Measurements from ENCODE around the gene PLCD1.
"Not testable (repeated sequence)": the region's sequence is repeated elsewhere in the genome, so short reads cannot be mapped to it uniquely, and the experiment has no call there.

PLCD1 gene

DNA sequence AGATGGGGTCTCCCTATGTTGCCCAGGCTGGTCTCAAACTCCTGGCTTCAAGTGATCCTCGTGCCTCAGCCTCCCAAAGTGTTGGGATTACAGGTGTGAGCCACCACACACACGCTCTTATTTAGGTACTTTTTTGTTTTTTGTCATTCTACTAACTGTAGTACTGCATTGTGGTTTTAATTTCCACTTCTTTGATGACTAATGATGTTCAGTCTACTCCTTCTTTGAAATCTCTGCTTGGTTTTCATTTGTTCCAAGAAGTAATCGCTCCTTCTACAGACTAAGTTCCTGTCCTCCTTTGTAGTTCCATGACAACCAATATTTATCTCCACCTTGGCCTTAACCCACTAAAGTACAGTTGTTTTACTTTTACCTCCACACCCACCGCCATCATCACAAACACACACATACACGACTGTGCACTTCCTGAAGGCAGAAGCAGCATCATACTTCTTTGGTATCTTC lies 9.0 kb upstream of the PLCD1 start:
- no peak overlapping the region for H3K4me3 ChIP-seq (replicated peaks in 1 of 2; ENCODE audit: low read depth in 2 of 2, low read length in 2 of 2)
- peak in 1 of 2 donors; percentile 15 for DNase-seq (ENCODE audit: low read depth in 2 of 2)
- TF ChIP-seq, protein P1, sequence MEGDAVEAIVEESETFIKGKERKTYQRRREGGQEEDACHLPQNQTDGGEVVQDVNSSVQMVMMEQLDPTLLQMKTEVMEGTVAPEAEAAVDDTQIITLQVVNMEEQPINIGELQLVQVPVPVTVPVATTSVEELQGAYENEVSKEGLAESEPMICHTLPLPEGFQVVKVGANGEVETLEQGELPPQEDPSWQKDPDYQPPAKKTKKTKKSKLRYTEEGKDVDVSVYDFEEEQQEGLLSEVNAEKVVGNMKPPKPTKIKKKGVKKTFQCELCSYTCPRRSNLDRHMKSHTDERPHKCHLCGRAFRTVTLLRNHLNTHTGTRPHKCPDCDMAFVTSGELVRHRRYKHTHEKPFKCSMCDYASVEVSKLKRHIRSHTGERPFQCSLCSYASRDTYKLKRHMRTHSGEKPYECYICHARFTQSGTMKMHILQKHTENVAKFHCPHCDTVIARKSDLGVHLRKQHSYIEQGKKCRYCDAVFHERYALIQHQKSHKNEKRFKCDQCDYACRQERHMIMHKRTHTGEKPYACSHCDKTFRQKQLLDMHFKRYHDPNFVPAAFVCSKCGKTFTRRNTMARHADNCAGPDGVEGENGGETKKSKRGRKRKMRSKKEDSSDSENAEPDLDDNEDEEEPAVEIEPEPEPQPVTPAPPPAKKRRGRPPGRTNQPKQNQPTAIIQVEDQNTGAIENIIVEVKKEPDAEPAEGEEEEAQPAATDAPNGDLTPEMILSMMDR (IDR thresholded peaks at IDR 0.05; ENCODE audit: low read depth, low read length): no peak

DNA sequence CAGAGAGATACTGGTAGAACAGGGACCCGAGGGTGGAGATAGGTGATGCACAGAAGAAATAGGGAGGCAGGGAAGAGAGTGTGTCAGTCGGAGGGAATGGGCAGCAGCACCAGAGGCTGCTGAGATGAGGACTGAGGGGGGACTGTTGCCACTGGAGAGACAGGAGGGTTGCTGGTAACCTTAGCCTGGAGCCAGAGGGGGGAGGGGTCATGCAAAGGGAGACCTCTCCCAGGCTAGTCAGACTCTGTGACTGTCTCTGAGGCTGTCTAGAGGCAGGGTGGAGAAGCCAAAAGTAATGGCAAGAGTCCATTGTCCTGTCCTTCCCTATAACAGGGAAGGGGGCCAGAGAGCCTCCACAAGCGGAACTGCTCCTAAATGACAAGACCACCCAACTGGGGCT lies 7.5 kb upstream of the PLCD1 start:
- DNase-seq (ENCODE audit: low read depth in 2 of 2): no peak
- no peak overlapping the region for H3K4me3 ChIP-seq (replicated peaks in 1 of 2; ENCODE audit: low read depth in 2 of 2, low read length in 2 of 2)
- TF ChIP-seq, protein P1 (IDR thresholded peaks at IDR 0.05; ENCODE audit: low read depth, low read length): no peak

DNA sequence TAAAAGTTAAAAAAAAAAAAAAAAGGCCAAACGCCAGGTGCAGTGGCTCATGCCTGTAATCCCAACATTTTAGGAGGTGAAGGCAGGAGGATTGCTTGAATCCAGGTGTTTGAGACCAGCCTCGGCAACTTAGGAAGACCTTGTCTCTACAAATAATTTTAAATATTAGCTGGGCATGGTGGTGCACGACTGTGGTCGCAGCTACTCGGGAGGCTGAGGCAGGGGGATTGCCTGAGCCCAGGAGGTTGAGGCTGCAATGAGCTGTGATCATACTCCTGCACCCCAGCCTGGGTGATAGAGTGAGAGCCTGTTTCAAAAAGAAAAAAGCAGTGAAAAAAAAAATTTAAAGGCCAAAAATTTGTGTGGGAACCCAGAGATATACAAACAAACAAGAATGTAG lies 6.8 kb upstream of the PLCD1 start:
- no peak for DNase-seq (ENCODE audit: low read depth in 2 of 2)
- H3K4me3 ChIP-seq (replicated peaks in 1 of 2; ENCODE audit: low read depth in 2 of 2, low read length in 2 of 2): no peak overlapping the region
- TF ChIP-seq, protein P1 (IDR thresholded peaks at IDR 0.05; ENCODE audit: low read depth, low read length): no peak

DNA sequence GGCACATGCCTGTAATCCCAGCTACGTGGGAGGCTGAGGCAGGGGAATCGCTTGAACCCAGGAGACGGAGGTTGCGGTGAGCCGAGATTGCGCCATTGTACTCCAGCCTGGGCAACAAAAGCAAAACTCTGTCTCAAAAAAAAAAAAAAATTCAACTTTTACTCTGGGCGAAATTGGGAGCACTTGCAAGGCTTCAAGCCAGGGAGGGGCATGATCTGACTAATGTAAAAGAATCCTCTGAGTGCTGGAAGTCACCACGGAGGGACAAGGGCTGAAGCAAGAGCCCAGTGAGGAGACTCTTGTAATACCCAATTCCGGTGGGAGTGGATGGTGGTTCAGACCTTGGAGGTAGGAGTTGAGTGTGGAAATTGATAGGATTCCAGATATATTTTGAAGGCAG lies 4.9 kb upstream of the PLCD1 start:
- not testable (repeated sequence) for DNase-seq (ENCODE audit: low read depth in 2 of 2); H3K4me3 ChIP-seq (replicated peaks in 1 of 2; ENCODE audit: low read depth in 2 of 2, low read length in 2 of 2)

DNA sequence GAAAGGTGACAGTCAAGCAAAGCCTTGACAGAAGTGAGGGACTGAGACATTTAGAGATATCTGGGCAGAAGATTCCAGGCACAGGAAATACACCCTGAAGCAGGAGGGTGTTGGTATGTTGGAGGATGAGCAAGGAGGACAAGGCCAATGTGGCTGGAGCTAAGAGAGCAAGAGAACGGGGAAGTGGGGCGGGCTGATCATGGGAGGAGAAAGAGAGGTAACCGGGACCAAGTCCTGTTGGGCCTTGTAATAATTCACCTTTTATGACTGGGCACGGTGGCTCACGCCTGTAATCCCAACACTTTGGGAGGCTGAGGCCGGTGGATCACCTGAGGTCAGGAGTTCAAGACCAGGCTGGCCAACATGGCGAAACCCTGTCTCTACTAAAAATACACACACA lies 4.1 kb upstream of the PLCD1 start:
- H3K4me3 ChIP-seq (replicated peaks in 1 of 2; ENCODE audit: low read depth in 2 of 2, low read length in 2 of 2); DNase-seq (ENCODE audit: low read depth in 2 of 2): not testable (repeated sequence)

DNA sequence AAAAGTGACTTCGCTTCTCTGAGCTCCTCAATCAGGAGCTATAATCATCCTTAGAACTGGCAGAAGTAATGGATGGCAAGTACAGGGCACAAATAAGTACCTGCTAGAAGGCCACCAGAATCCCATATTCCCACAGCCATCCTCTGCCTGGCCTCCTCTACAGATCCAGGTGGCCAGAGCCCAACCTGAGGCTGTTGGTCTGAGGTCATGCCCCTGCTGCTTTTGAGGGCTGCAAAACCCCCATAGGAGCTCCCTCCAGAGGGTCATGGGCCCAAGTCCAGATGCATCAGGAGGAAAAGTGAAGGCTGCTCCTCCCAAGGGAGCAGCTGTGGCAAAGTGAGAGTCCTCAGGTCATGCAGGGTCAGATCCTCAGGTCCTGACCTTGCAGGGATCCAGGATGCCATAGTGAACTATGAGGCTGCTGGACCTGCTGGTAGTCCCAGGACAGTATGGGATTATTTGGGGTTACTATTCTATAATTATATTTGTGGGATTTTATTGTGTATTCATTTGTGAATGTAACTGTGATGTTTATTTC lies 3.0 kb upstream of the PLCD1 start:
- TF ChIP-seq, protein P1 (IDR thresholded peaks at IDR 0.05; ENCODE audit: low read depth, low read length): no peak
- no peak overlapping the region for H3K4me3 ChIP-seq (replicated peaks in 1 of 2; ENCODE audit: low read depth in 2 of 2, low read length in 2 of 2)
- no peak for DNase-seq (ENCODE audit: low read depth in 2 of 2)

DNA sequence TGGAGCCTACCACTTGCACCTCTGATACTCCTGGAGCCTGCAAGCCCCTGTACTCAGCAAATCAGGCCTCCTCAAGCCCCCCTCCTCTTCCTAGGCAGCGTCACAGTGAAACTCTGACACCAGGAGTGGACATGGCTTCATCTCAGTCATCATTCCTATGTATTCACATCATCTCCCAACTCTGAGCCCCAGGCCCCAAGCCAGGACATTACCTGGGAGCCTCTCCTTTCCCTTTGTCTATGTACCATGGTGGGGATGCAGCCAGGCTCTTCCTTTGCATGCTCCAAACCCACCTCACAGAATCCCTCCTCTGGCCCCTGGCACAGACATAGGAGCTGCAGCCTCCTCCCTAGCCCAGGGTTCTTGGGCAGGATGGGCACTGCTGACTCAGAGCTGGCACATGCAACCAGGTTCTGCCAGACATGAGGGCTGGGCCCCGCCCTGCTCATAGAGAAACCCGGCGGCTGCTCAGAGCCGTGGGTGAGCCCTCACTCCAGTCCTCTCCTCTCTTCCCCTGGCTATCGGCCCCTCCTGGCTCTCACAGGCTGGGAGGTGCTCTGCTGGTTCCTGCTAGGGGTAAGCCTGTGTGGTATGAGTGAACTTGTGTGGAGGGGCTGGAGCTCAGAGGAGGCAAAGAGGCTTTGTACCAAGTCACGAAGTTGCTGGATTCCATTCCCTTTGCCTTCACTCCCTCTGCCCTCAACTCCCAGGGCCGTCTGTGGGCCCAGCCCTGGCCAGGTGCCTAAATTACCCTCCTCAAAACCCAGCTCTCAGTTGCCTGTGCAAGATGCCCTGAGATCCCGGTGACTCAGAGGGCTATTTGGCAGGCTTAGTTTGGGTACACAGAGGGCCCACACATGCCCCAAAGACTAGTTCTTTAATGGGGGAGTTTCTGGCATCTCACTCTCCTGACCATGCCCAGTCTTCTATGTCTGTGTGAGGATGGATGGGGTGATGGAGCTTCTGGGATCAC lies 1.9 kb upstream of the PLCD1 start:
- H3K4me3 ChIP-seq (replicated peaks in 1 of 2; ENCODE audit: low read depth in 2 of 2, low read length in 2 of 2): no peak overlapping the region
- DNase-seq (ENCODE audit: low read depth in 2 of 2): peak; percentile 28 to 54

More for the DNA sequence above, 1.9 kb upstream of the PLCD1 start:
- TF ChIP-seq, protein P1 (IDR thresholded peaks at IDR 0.05; ENCODE audit: low read depth, low read length): no peak
